KOPT-K1 (cell line): ENCODE data around the gene SORCS2.

Source experiments
- H3K27ac ChIP-seq: fragments of 200-600 bp; sonication (generic); 2 replicates; pipeline ENCODE4 v1.5.1; 2016; ENCODE audit warnings: antibody characterized with exemption, mild to moderate bottlenecking, low read depth, low read length; ENCODE audit not compliant: poor library complexity, severe bottlenecking
- H3K36me3 ChIP-seq: fragments of 200-600 bp; sonication (generic); 2 replicates; pipeline ENCODE4 v1.5.1; 2017; ENCODE audit warnings: antibody characterized with exemption, mild to moderate bottlenecking, low read length, moderate library complexity; ENCODE audit not compliant: insufficient read depth
- H3K9me3 ChIP-seq: fragments of 200-600 bp; sonication (generic); 2 replicates; pipeline ENCODE4 v1.5.1; 2017; ENCODE audit warnings: antibody characterized with exemption, low read length, mild to moderate bottlenecking; ENCODE audit not compliant: insufficient read depth, poor library complexity, severe bottlenecking

SORCS2 gene

GRCh38 chr4:7278071-7278765 is 85.9 kb downstream of the SORCS2 start:
- H3K36me3 ChIP-seq = no peaks in the 10 kb centered on the region
- no peaks in the 10 kb centered on the region for H3K9me3 ChIP-seq
- H3K27ac ChIP-seq = no peak overlapping the region

GRCh38 chr4:7278981-7279380 is 86.6 kb downstream of the SORCS2 start:
- H3K27ac ChIP-seq = no peak overlapping the region
- no peaks in the 10 kb centered on the region for H3K36me3 ChIP-seq
- H3K9me3 ChIP-seq = no peaks in the 10 kb centered on the region

- Histone ChIP-seq H3K27ac (no peak overlapping the region), H3K9me3 (no peaks in the 10 kb centered on the region), H3K36me3 (no peaks in the 10 kb centered on the region)
Observed at GRCh38 chr4:7279902-7280301, 87.6 kb downstream of the SORCS2 start.

GRCh38 chr4:7280926-7281690 is 88.8 kb downstream of the SORCS2 start:
- no peaks in the 10 kb centered on the region for H3K36me3 ChIP-seq
- no peaks in the 10 kb centered on the region for H3K9me3 ChIP-seq
- H3K27ac ChIP-seq = no peak overlapping the region

- Histone ChIP-seq H3K27ac (no peak overlapping the region), H3K9me3 (no peaks in the 10 kb centered on the region), H3K36me3 (no peaks in the 10 kb centered on the region)
Observed at GRCh38 chr4:7281691-7282665, 89.6 kb downstream of the SORCS2 start.

GRCh38 chr4:7282786-7283440 is 90.6 kb downstream of the SORCS2 start:
- Histone ChIP-seq H3K9me3 (no peaks in the 10 kb centered on the region), H3K27ac (no peak overlapping the region), H3K36me3 (no peaks in the 10 kb centered on the region)

GRCh38 chr4:7285244-7286094 is 93.1 kb downstream of the SORCS2 start:
- no peaks in the 10 kb centered on the region for H3K9me3 ChIP-seq
- H3K36me3 ChIP-seq = no peaks in the 10 kb centered on the region
- no peak overlapping the region for H3K27ac ChIP-seq

GRCh38 chr4:7286170-7286569 is 93.8 kb downstream of the SORCS2 start:
- Histone ChIP-seq H3K36me3 (no peaks in the 10 kb centered on the region), H3K9me3 (no peaks in the 10 kb centered on the region), H3K27ac (no peak overlapping the region)

GRCh38 chr4:7286798-7287197 is 94.5 kb downstream of the SORCS2 start:
- no peaks in the 10 kb centered on the region for H3K36me3 ChIP-seq
- H3K9me3 ChIP-seq = no peaks in the 10 kb centered on the region
- no peak overlapping the region for H3K27ac ChIP-seq

- Histone ChIP-seq H3K36me3 (no peaks in the 10 kb centered on the region), H3K27ac (no peak overlapping the region), H3K9me3 (no peaks in the 10 kb centered on the region)
Observed at GRCh38 chr4:7287274-7287917, 95.1 kb downstream of the SORCS2 start.

GRCh38 chr4:7287918-7288280 is 95.6 kb downstream of the SORCS2 start:
- H3K9me3 ChIP-seq = no peaks in the 10 kb centered on the region
- H3K27ac ChIP-seq = no peak overlapping the region
- H3K36me3 ChIP-seq = no peaks in the 10 kb centered on the region

GRCh38 chr4:7288751-7289523 is 96.6 kb downstream of the SORCS2 start:
- no peak overlapping the region for H3K27ac ChIP-seq
- H3K36me3 ChIP-seq = no peaks in the 10 kb centered on the region
- H3K9me3 ChIP-seq = no peaks in the 10 kb centered on the region

- Histone ChIP-seq H3K9me3 (no peaks in the 10 kb centered on the region), H3K27ac (no peak overlapping the region), H3K36me3 (no peaks in the 10 kb centered on the region)
Observed at GRCh38 chr4:7289589-7289988, 97.3 kb downstream of the SORCS2 start.
